ENCODE results near the gene ATG16L1. TPM values are rescaled to one million over a fixed set of nuclear protein-coding genes. Genes with fewer than 3 reads are reported as not detected.
A peak's percentile ranks its signal among the peaks of the same experiment; 100 is the strongest.

The ATG16L1 gene
- total RNA-seq, 1 experiment from 2014 or later, result 42.0 TPM

GRCh38 chr2:233260661-233261060, 9.2 kb downstream of the ATG16L1 start:
- Histone ChIP-seq H3K9me3 (ENCODE audit: control insufficient read depth, low read depth, low read length) (no peaks in the 10 kb centered on the region), H2BK20ac (ENCODE audit: low read depth, low read length, poor library complexity, severe bottlenecking) (no peak overlapping the region), H2BK120ac (ENCODE audit: low read depth, low read length, poor library complexity, severe bottlenecking) (no peak overlapping the region), H3K4ac (ENCODE audit: low read depth, low read length) (no peak overlapping the region), H3K9ac (ENCODE audit: extremely low read depth, insufficient read length, low read length) (no peak overlapping the region), H3K14ac (ENCODE audit: insufficient read depth, low read length) (no peak overlapping the region), H3K79me2 (ENCODE audit: insufficient read depth, low read length) (no peaks in the 10 kb centered on the region; the same call in 1 of the 2 replicates), H3K27ac (ENCODE audit: insufficient read length, low read depth, low read length) (no peak overlapping the region), H3K4me2 (ENCODE audit: insufficient read depth, insufficient read length, low read length) (no peak overlapping the region), H2BK15ac (ENCODE audit: low read depth, low read length) (no peak overlapping the region), H4K91ac (ENCODE audit: insufficient read length, low read depth, low read length) (no peak overlapping the region), H4K5ac (ENCODE audit: insufficient read length, low read depth, low read length) (no peak overlapping the region), H2BK12ac (ENCODE audit: insufficient read length, low read depth, low read length) (no peak overlapping the region), H3K27me3 (ENCODE audit: insufficient read depth, low read length) (no peaks in the 10 kb centered on the region), H2AFZ (ENCODE audit: low read length) (no peak overlapping the region), H3K23me2 (ENCODE audit: insufficient read length, low read depth, low read length, poor library complexity, severe bottlenecking) (no peaks in the 10 kb centered on the region), H3K4me1 (ENCODE audit: insufficient read depth, low read length) (no peaks in the 10 kb centered on the region), H3T11ph (ENCODE audit: low read length) (no peak overlapping the region), H3K18ac (ENCODE audit: insufficient read length, low read depth, low read length) (no peak overlapping the region), H3K56ac (ENCODE audit: insufficient read length, low read depth, low read length) (no peak overlapping the region), H4K8ac (replicated peaks; ENCODE audit: insufficient read length, low read depth, low read length) (no peak overlapping the region), H2BK5ac (ENCODE audit: insufficient read length, low read length) (no peak overlapping the region), H3K23ac (ENCODE audit: insufficient read length, low read depth, low read length) (no peak overlapping the region), H4K20me1 (ENCODE audit: control insufficient read depth, insufficient read depth, insufficient read length) (no peaks in the 10 kb centered on the region), H3K79me1 (ENCODE audit: insufficient read depth, low read depth, low read length, poor library complexity, severe bottlenecking) (peaks cover 8% of the 10 kb centered on the region), H2AK5ac (ENCODE audit: insufficient read length, low read length) (no peak overlapping the region)
- Mint-ChIP-seq H3K4me1 (no peaks in the 10 kb centered on the region), H3K27me3 (ENCODE audit: low read depth) (no peaks in the 10 kb centered on the region), H3K27ac (peak overlapping the region in 1 of 3 experiments; percentile 2; a peak in 1 of 7 replicates), H3K36me3 (ENCODE audit: insufficient read depth in 1 of 3, low read depth in 3 of 3) (peaks cover 44 to 95% (median 74%) of the 10 kb centered on the region in 3 experiments; a peak in 6 of 7 replicates), H3K9me3 (no peaks in the 10 kb centered on the region), H3K4me3 (no peak overlapping the region)
- no peak for DNase-seq
- no CpG with 5 or more reads among the region's 5 CpGs for WGBS (ENCODE audit: extremely low coverage, insufficient read length, low lambda C conversion rate)
- no peak for TF ChIP-seq CTCF (conservative IDR thresholded peaks at IDR 0.05)

All from H9 (cell line).